SU-DHL-6 (cell line): ENCODE data around the gene CLEC12A.

Source experiments
- CTCF ChIP-seq: fragments of 200-600 bp; sonication (generic); IDR thresholded peaks from one replicate; pipeline ENCODE4 v1.5.1; 2017; ENCODE audit warnings: antibody characterized with exemption, mild to moderate bottlenecking, low read length, moderate library complexity; ENCODE audit not compliant: insufficient read depth, poor library complexity, severe bottlenecking
- EZH2phosphoT487 ChIP-seq: fragments of 200-600 bp; sonication (generic), shearing (Covaris generic); conservative IDR thresholded peaks from 2 replicates; pipeline ENCODE4 v1.6.1; 2018; ENCODE audit warnings: mild to moderate bottlenecking, antibody characterized with exemption, low read length, moderate library complexity, mixed read lengths

GRCh38 chr12:9932270-9932669, 38.9 kb upstream of the CLEC12A start, which contains the start of gene CLEC2A:
- TF ChIP-seq CTCF: no peak
- no peak for TF ChIP-seq EZH2phosphoT487
